Esophagus (tissue), 2 donors: ENCODE measurements around the gene HBG2. TPM values are rescaled to one million over a fixed set of nuclear protein-coding genes. Genes with fewer than 3 reads are reported as not detected.
"Not testable (repeated sequence)": the region's sequence is repeated elsewhere in the genome, so short reads cannot be mapped to it uniquely, and the experiment has no call there.

Experiments
- H3K27ac ChIP-seq, 2 donors: one replicate each; pipeline ENCODE4 v1.5.1; 2013; ENCODE audit warnings: low read depth in 2 of 2, mild to moderate bottlenecking in 2 of 2, inconsistent platforms in 1 of 2, low read length in 1 of 2, moderate library complexity in 1 of 2
- H3K27me3 ChIP-seq, 2 donors: one replicate each; pipeline ENCODE4 v1.6.1; 2013; ENCODE audit warnings: low read length in 2 of 2, control low read depth in 1 of 2, mild to moderate bottlenecking in 1 of 2; ENCODE audit not compliant: insufficient read depth in 2 of 2, control insufficient read depth in 1 of 2
- H3K36me3 ChIP-seq, 2 donors: one replicate each; pipeline ENCODE4 v1.6.1; 2013; ENCODE audit warnings: low read length in 1 of 2; ENCODE audit not compliant: control insufficient read depth in 2 of 2, insufficient read depth in 2 of 2
- H3K4me1 ChIP-seq, 2 donors: one replicate each; pipeline ENCODE4 v1.6.1; 2013; ENCODE audit warnings: low read length in 1 of 2; ENCODE audit not compliant: control insufficient read depth in 2 of 2, insufficient read depth in 2 of 2
- H3K4me3 ChIP-seq, 2 donors: one replicate each; pipeline ENCODE4 v1.5.1; 2013; ENCODE audit warnings: low read length in 2 of 2, mild to moderate bottlenecking in 2 of 2, low read depth in 1 of 2, moderate library complexity in 1 of 2
- H3K9me3 ChIP-seq, 2 donors: one replicate each; pipeline ENCODE4 v1.6.1; 2013; ENCODE audit warnings: mild to moderate bottlenecking in 2 of 2, low read depth in 1 of 2, low read length in 1 of 2, moderate library complexity in 1 of 2; ENCODE audit not compliant: control insufficient read depth in 2 of 2, insufficient read depth in 1 of 2
- WGBS, 2 donors: extraction: QIAGEN DNeasy Blood & Tissue Kit; methylation state at CpG; one replicate each; pipeline ENCODE4 v1.1.7; 2013; 5-methylcytosine and 5-hydroxymethylcytosine counted together
- polyA plus RNA-seq, 2 donors: library from polyadenylated mRNA; stranded (reverse); fragments of 200-250 nt; gene quantifications; one replicate each; pipeline ENCODE4 v1.2.3, GENCODE V29; 2013
- donor health status: healthy with polysubstance abuse.
- donor health status: Bipolar disorder and iron deficiency.

Gene HBG2
- not detected for polyA plus RNA-seq

- not testable (repeated sequence) for H3K4me1 ChIP-seq, H3K27me3 ChIP-seq, H3K9me3 ChIP-seq, H3K36me3 ChIP-seq, H3K4me3 ChIP-seq, H3K27ac ChIP-seq
- 66 to 74% methylated on average over 4 of the region's 9 CpGs for WGBS, 2 donors
These were observed at the start of gene HBG2 for GRCh38 chr11:5254646-5255413. TSS of gene HBG2 (minus strand) at chr11:5254781. CDS start at chr11:5254728, 53 bp downstream.

GRCh38 chr11:5304046-5304445, 49.5 kb upstream of the HBG2 start:
- no peaks in the 10 kb centered on the region for H3K4me1 ChIP-seq
- H3K27me3 ChIP-seq = no peaks in the 10 kb centered on the region
- no peaks in the 10 kb centered on the region for H3K9me3 ChIP-seq
- no peak overlapping the region for H3K27ac ChIP-seq
- H3K36me3 ChIP-seq = no peaks in the 10 kb centered on the region
- no peak overlapping the region for H3K4me3 ChIP-seq
- WGBS, 2 donors = 79 to 89% methylated on average over 1 of the region's 1 CpG

- no peaks in the 10 kb centered on the region for H3K27me3 ChIP-seq
- no peak overlapping the region for H3K27ac ChIP-seq
- H3K9me3 ChIP-seq = no peaks in the 10 kb centered on the region
- H3K36me3 ChIP-seq = no peaks in the 10 kb centered on the region
- H3K4me1 ChIP-seq = no peaks in the 10 kb centered on the region
- WGBS, 2 donors = 69 to 70% methylated on average over 5 of the region's 5 CpGs
- H3K4me3 ChIP-seq = no peak overlapping the region
These were observed 49.0 kb upstream of the HBG2 start for GRCh38 chr11:5303626-5304025.

- 86 to 87% methylated on average over 2 of the region's 2 CpGs for WGBS, 2 donors
- H3K9me3 ChIP-seq = no peaks in the 10 kb centered on the region
- no peaks in the 10 kb centered on the region for H3K4me1 ChIP-seq
- no peaks in the 10 kb centered on the region for H3K36me3 ChIP-seq
- no peaks in the 10 kb centered on the region for H3K27me3 ChIP-seq
- no peak within 1 kb of the TSS for H3K27ac ChIP-seq
- H3K4me3 ChIP-seq = no peak within 1 kb of the TSS
These were observed 47.3 kb upstream of the HBG2 start, which contains the start of gene OR51B4 for GRCh38 chr11:5301846-5302245. TSS of gene OR51B4 (minus strand) at chr11:5301946. CDS start at chr11:5301946, 0 bp downstream.

- no peaks in the 10 kb centered on the region for H3K9me3 ChIP-seq
- no peaks in the 10 kb centered on the region for H3K27me3 ChIP-seq
- no peaks in the 10 kb centered on the region for H3K4me1 ChIP-seq
- H3K36me3 ChIP-seq = no peaks in the 10 kb centered on the region
- WGBS, 2 donors = 61 to 64% methylated on average over 3 of the region's 3 CpGs
- H3K4me3 ChIP-seq = no peak overlapping the region
- no peak overlapping the region for H3K27ac ChIP-seq
These were observed 45.7 kb upstream of the HBG2 start for GRCh38 chr11:5300251-5300650.

GRCh38 chr11:5298451-5298850, 43.9 kb upstream of the HBG2 start:
- Histone ChIP-seq H3K4me1 (no peaks in the 10 kb centered on the region), H3K36me3 (no peaks in the 10 kb centered on the region), H3K27me3 (no peaks in the 10 kb centered on the region), H3K27ac (no peak overlapping the region), H3K9me3 (no peaks in the 10 kb centered on the region), H3K4me3 (no peak overlapping the region)
- 28 to 67% methylated on average over 1 of the region's 1 CpG for WGBS, 2 donors

- no peaks in the 10 kb centered on the region for H3K4me1 ChIP-seq
- H3K27me3 ChIP-seq = no peaks in the 10 kb centered on the region
- WGBS, 2 donors = 58 to 67% methylated on average over 4 of the region's 4 CpGs
- H3K27ac ChIP-seq = no peak overlapping the region
- H3K36me3 ChIP-seq = no peaks in the 10 kb centered on the region
- H3K9me3 ChIP-seq = no peaks in the 10 kb centered on the region
- no peak overlapping the region for H3K4me3 ChIP-seq
These were observed 43.2 kb upstream of the HBG2 start for GRCh38 chr11:5297721-5298323.

GRCh38 chr11:5294342-5294995, 39.9 kb upstream of the HBG2 start:
- H3K4me1 ChIP-seq, H3K27me3 ChIP-seq, H3K27ac ChIP-seq, H3K36me3 ChIP-seq, H3K9me3 ChIP-seq, H3K4me3 ChIP-seq: not testable (repeated sequence)
- 90 to 93% methylated on average over 35 to 41 of the region's 41 CpGs for WGBS, 2 donors

GRCh38 chr11:5293028-5293427, 38.4 kb upstream of the HBG2 start:
- H3K36me3 ChIP-seq = no peaks in the 10 kb centered on the region
- 89 to 91% methylated on average over 8 of the region's 8 CpGs for WGBS, 2 donors
- no peak overlapping the region for H3K4me3 ChIP-seq
- no peaks in the 10 kb centered on the region for H3K9me3 ChIP-seq
- no peak overlapping the region for H3K27ac ChIP-seq
- no peaks in the 10 kb centered on the region for H3K27me3 ChIP-seq
- no peaks in the 10 kb centered on the region for H3K4me1 ChIP-seq
